H1 (cell line): ENCODE measurements around the gene SAMM50. TPM values are rescaled to one million over a fixed set of nuclear protein-coding genes. Genes with fewer than 3 reads are reported as not detected.

Experiments used
- CTCF ChIA-PET: fragments of 300-600 bp; sonication (Branson Sonifier 250); formaldehyde crosslinking; loops from one replicate; lab custom pipeline; 2021; ENCODE audit not compliant: partially characterized antibody; lab: Charles Lee
- POLR2A ChIA-PET: fragments of 300-600 bp; sonication (Branson Sonifier 250); formaldehyde crosslinking; loops from one replicate; lab custom pipeline; 2021; ENCODE audit warnings: inconsistent platforms; ENCODE audit not compliant: partially characterized antibody; lab: Charles Lee
- DNase-seq, 2 experiments: peaks; one replicate each; pipeline versions ENCODE4 v3.0.0 to v3.0.0-alpha.2; 2010 to 2022; ENCODE audit warnings: low spot score in 2 of 2, low read depth in 1 of 2, mixed read lengths in 1 of 2
- FAIRE-seq: peaks from 2 replicates; lab custom pipeline; 2011; peaks lifted over from hg19 to GRCh38; lab: Jason Lieb, UNC
- H2AFZ ChIP-seq: 2 replicates; pipeline ENCODE4 v1.8.1; 2012; ENCODE audit warnings: low read length, inconsistent platforms
- H2AK5ac ChIP-seq: 2 replicates; pipeline ENCODE4 v1.6.1; 2013; ENCODE audit warnings: low read depth, low read length
- H2BK120ac ChIP-seq: replicated peaks from 2 replicates; pipeline ENCODE3; 2013; ENCODE audit warnings: low read depth, low read length, inconsistent platforms
- H2BK12ac ChIP-seq: 2 replicates; pipeline ENCODE4 v1.6.1; 2013; ENCODE audit warnings: low read depth, low read length
- H2BK15ac ChIP-seq: 2 replicates; pipeline ENCODE4 v1.6.1; 2013; ENCODE audit warnings: low read length
- H2BK20ac ChIP-seq: 2 replicates; pipeline ENCODE4 v1.6.1; 2013; ENCODE audit warnings: low read length
- H2BK5ac ChIP-seq: 2 replicates; pipeline ENCODE4 v1.6.1; 2013; ENCODE audit warnings: low read depth, low read length
- H3K14ac ChIP-seq: 2 replicates; pipeline ENCODE4 v1.6.1; 2013; ENCODE audit warnings: inconsistent platforms; ENCODE audit not compliant: insufficient read length
- H3K18ac ChIP-seq: 2 replicates; pipeline ENCODE4 v1.6.1; 2013; ENCODE audit warnings: low read length; ENCODE audit errors: extremely low read depth
- H3K23ac ChIP-seq: 2 replicates; pipeline ENCODE4 v1.6.1; 2013; ENCODE audit warnings: inconsistent platforms; ENCODE audit not compliant: insufficient read length
- H3K23me2 ChIP-seq: 2 replicates; pipeline ENCODE4 v1.6.1; 2013; ENCODE audit warnings: low read depth, low read length
- H3K27ac ChIP-seq: 2 replicates; pipeline ENCODE4 v1.6.1; 2011; ENCODE audit warnings: low read depth, low read length, inconsistent platforms
- H3K27me3 ChIP-seq, 4 experiments: replicated peaks in 1 of 4; 1 replicate in 1 of 4; 2 replicates in 3 of 4; pipeline versions ENCODE4 v1.6.1 to v1.8.1; 2011 to 2013; ENCODE audit warnings: low read length in 3 of 4, mild to moderate bottlenecking in 3 of 4, inconsistent platforms in 2 of 4, mixed read lengths in 2 of 4, moderate library complexity in 1 of 4; ENCODE audit not compliant: control insufficient read depth in 3 of 4, insufficient read depth in 3 of 4; ENCODE audit errors: extremely low read depth in 1 of 4
- H3K36me3 ChIP-seq, 4 experiments: 2 replicates each; pipeline versions ENCODE4 v1.6.1 to v1.8.1; 2011 to 2013; ENCODE audit warnings: mild to moderate bottlenecking in 4 of 4, low read length in 3 of 4, moderate library complexity in 2 of 4, control low read depth in 1 of 4, inconsistent platforms in 1 of 4; ENCODE audit not compliant: insufficient read depth in 4 of 4, control insufficient read depth in 2 of 4
- H3K4ac ChIP-seq: replicated peaks from 2 replicates; pipeline ENCODE3; 2013; ENCODE audit warnings: low read length, low read depth, mixed read lengths, inconsistent platforms; ENCODE audit not compliant: insufficient read length
- H3K4me1 ChIP-seq, 4 experiments: replicated peaks in 1 of 4; 1 replicate in 1 of 4; 2 replicates in 3 of 4; pipeline versions ENCODE4 v1.6.1 to v1.8.1; 2011 to 2013; ENCODE audit warnings: low read length in 3 of 4, inconsistent platforms in 2 of 4, mixed read lengths in 1 of 4; ENCODE audit not compliant: insufficient read depth in 4 of 4, control insufficient read depth in 3 of 4
- H3K4me2 ChIP-seq, 2 experiments: 2 replicates each; pipeline versions ENCODE4 v1.6.1 to v1.8.1; 2011 to 2013; ENCODE audit warnings: low read depth in 2 of 2, low read length in 2 of 2, control low read depth in 1 of 2, inconsistent platforms in 1 of 2, mild to moderate bottlenecking in 1 of 2; ENCODE audit not compliant: insufficient read depth in 1 of 2
- H3K4me3 ChIP-seq, 4 experiments: fragments of 200-600, 300-600 bp in 1 of 4; sonication (generic), shearing (Covaris generic), sonication (Bioruptor Twin) in 1 of 4; 2 replicates each; pipeline versions ENCODE4 v1.5.1 to v1.8.1; 2011 to 2016; ENCODE audit warnings: low read length in 4 of 4, low read depth in 3 of 4, control low read depth in 2 of 4, inconsistent platforms in 2 of 4, mild to moderate bottlenecking in 2 of 4, mixed read lengths in 1 of 4, moderate library complexity in 1 of 4; ENCODE audit not compliant: insufficient read depth in 2 of 4; ENCODE audit errors: extremely low read depth in 1 of 4
- H3K56ac ChIP-seq: replicated peaks from 2 replicates; pipeline ENCODE3; 2013; ENCODE audit warnings: low read depth, mild to moderate bottlenecking, mixed read lengths, low read length, inconsistent platforms; ENCODE audit not compliant: insufficient read length
- H3K79me1 ChIP-seq: 2 replicates; pipeline ENCODE4 v1.6.1; 2013; ENCODE audit warnings: low read depth, low read length, control low read depth
- H3K79me2 ChIP-seq, 2 experiments: 2 replicates each; pipeline versions ENCODE4 v1.6.1 to v1.8.1; 2012 to 2013; ENCODE audit warnings: low read length in 2 of 2, mild to moderate bottlenecking in 2 of 2, inconsistent platforms in 1 of 2; ENCODE audit not compliant: insufficient read depth in 2 of 2, control insufficient read depth in 1 of 2
- H3K9ac ChIP-seq, 4 experiments: replicated peaks in 1 of 4; 1 replicate in 1 of 4; 2 replicates in 3 of 4; pipeline versions ENCODE4 v1.6.1 to v1.8.1; 2011 to 2013; ENCODE audit warnings: low read depth in 3 of 4, low read length in 3 of 4, control low read depth in 2 of 4, mild to moderate bottlenecking in 2 of 4, moderate library complexity in 2 of 4, inconsistent platforms in 1 of 4; ENCODE audit errors: extremely low read depth in 1 of 4
- H3K9me3 ChIP-seq, 2 experiments: 2 replicates each; pipeline versions ENCODE4 v1.6.1 to v1.8.1; 2012 to 2013; ENCODE audit warnings: mild to moderate bottlenecking in 2 of 2, moderate library complexity in 2 of 2, control low read depth in 1 of 2, inconsistent platforms in 1 of 2, low read depth in 1 of 2, low read length in 1 of 2, mixed read lengths in 1 of 2; ENCODE audit not compliant: insufficient read depth in 2 of 2
- H4K20me1 ChIP-seq, 2 experiments: replicated peaks in 1 of 2; 2 replicates each; pipeline versions ENCODE3 to v1.8.1; 2011 to 2013; ENCODE audit warnings: inconsistent platforms in 2 of 2, low read length in 2 of 2, mild to moderate bottlenecking in 1 of 2; ENCODE audit not compliant: insufficient read depth in 2 of 2, control insufficient read depth in 1 of 2
- H4K5ac ChIP-seq: 2 replicates; pipeline ENCODE4 v1.6.1; 2013; ENCODE audit warnings: low read length, low read depth, mixed read lengths, inconsistent platforms; ENCODE audit not compliant: insufficient read length
- H4K8ac ChIP-seq: 2 replicates; pipeline ENCODE4 v1.8.0; 2013; ENCODE audit warnings: mild to moderate bottlenecking, moderate library complexity, low read length, inconsistent platforms; ENCODE audit not compliant: insufficient read depth; ENCODE audit errors: extremely low read depth
- H4K91ac ChIP-seq: replicated peaks from 2 replicates; pipeline ENCODE3; 2013; ENCODE audit warnings: low read length, mixed read lengths, inconsistent platforms; ENCODE audit not compliant: insufficient read length
- ASH2L ChIP-seq: fragments of 200-600, 300-600 bp; sonication (generic); IDR thresholded peaks from one replicate; pipeline ENCODE4 v1.7.1; 2017; ENCODE audit warnings: low read length
- BACH1 ChIP-seq: IDR thresholded peaks from 2 replicates; pipeline ENCODE4 v1.6.1; 2012; ENCODE audit warnings: low read length, improper control_type of control experiment
- CBX5 ChIP-seq: fragments of 300-800, 300-1000 bp; sonication (generic); IDR thresholded peaks from 2 replicates; pipeline ENCODE4 v1.7.1; 2016; ENCODE audit warnings: antibody characterized with exemption, low read length, low read depth
- CHD1 ChIP-seq: IDR thresholded peaks from 2 replicates; pipeline ENCODE4 v1.6.1; 2012; ENCODE audit warnings: low read depth, low read length, improper control_type of control experiment
- CTBP2 ChIP-seq: IDR thresholded peaks from 2 replicates; pipeline ENCODE4 v1.7.0; 2011; ENCODE audit warnings: borderline replicate concordance, mild to moderate bottlenecking, moderate library complexity, mixed read lengths, low read length; ENCODE audit not compliant: insufficient read depth, insufficient read length
- EZH2 ChIP-seq: fragments of 200-600 bp; sonication (generic); IDR thresholded peaks from 2 replicates; pipeline ENCODE4 v1.7.1; 2012; ENCODE audit warnings: low read depth, mild to moderate bottlenecking, moderate library complexity, low read length, inconsistent platforms; ENCODE audit not compliant: severe bottlenecking
- FOSL1 ChIP-seq: IDR thresholded peaks from 2 replicates; pipeline ENCODE4 v1.6.1; 2011; ENCODE audit warnings: mild to moderate bottlenecking, low read depth, low read length, moderate library complexity; ENCODE audit not compliant: insufficient read depth
- JUND ChIP-seq: IDR thresholded peaks from 2 replicates; pipeline ENCODE4 v1.6.1; 2011; ENCODE audit warnings: mild to moderate bottlenecking, improper control_type of control experiment, low read length
- PHF8 ChIP-seq: fragments of 200-600 bp; sonication (generic); conservative IDR thresholded peaks from 2 replicates; pipeline ENCODE4 v1.7.1; 2012; ENCODE audit warnings: low read depth, mild to moderate bottlenecking, inconsistent platforms, low read length, moderate library complexity
- SIRT6 ChIP-seq: IDR thresholded peaks from one replicate; pipeline ENCODE4 v1.7.1; 2012; ENCODE audit warnings: low read length, inconsistent platforms
- SIX5 ChIP-seq: IDR thresholded peaks from 2 replicates; pipeline ENCODE4 v1.6.1; 2011; ENCODE audit warnings: mild to moderate bottlenecking, low read depth, low read length
- SUZ12 ChIP-seq: fragments of 200-600 bp; sonication (generic); IDR thresholded peaks from 2 replicates; pipeline ENCODE4 v1.6.1; 2012; ENCODE audit warnings: mild to moderate bottlenecking, inconsistent platforms, low read length, moderate library complexity, mixed read lengths
- TBP ChIP-seq: IDR thresholded peaks from 2 replicates; pipeline ENCODE4 v1.6.1; 2011; ENCODE audit warnings: low read depth, low read length, improper control_type of control experiment
- TEAD4 ChIP-seq: IDR thresholded peaks from 2 replicates; pipeline ENCODE4 v1.6.1; 2012; ENCODE audit warnings: low read depth, low read length, inconsistent platforms, mixed read lengths
- YY1 ChIP-seq: IDR thresholded peaks from 2 replicates; pipeline ENCODE4 v1.6.1; 2011; ENCODE audit warnings: low read depth, mild to moderate bottlenecking, low read length
- ZNF274 ChIP-seq: IDR thresholded peaks from 2 replicates; pipeline ENCODE4 v1.7.0; 2012; ENCODE audit warnings: low read length, borderline replicate concordance; ENCODE audit errors: extremely low read depth
- WGBS, 2 experiments: shearing (Covaris generic) in 1 of 2; methylation state at CpG; one replicate each; pipeline versions ENCODE4 v1.1.6 to v1.1.7; 2013 to 2015; ENCODE audit warnings: low lambda C conversion rate in 2 of 2, mixed read lengths in 2 of 2, inconsistent platforms in 1 of 2, low coverage in 1 of 2, missing lambda C conversion rate in 1 of 2; ENCODE audit not compliant: insufficient replicate concordance in 2 of 2, insufficient coverage in 1 of 2, insufficient read length in 1 of 2; ENCODE audit errors: extremely low coverage in 1 of 2, missing lambda C conversion rate in 1 of 2; 5-methylcytosine and 5-hydroxymethylcytosine counted together
- polyA plus RNA-seq, 7 experiments: library from polyadenylated mRNA; depleted of rRNA in 3 of 7; stranded (reverse) in 5 of 7; unstranded in 2 of 7; fragments of >200 nt in 5 of 7; fragments of 200-250 nt in 2 of 7; gene quantifications; 1 replicate in 5 of 7; 2 replicates in 1 of 7; 4 replicates in 1 of 7; pipeline versions ENCODE4 v1.2.1 to v1.2.3, GENCODE V29; 2011 to 2013; ENCODE audit warnings: missing spikeins in 2 of 7, mixed read lengths in 2 of 7
- total RNA-seq: library from RNA; stranded (reverse); fragmentation: NEBNext Ultra II Directional; extraction: Animal tissue kit (Norgen Biotek cat#: 25700); gene quantifications from 2 replicates; pipeline ENCODE4 v1.2.1, GENCODE V29; 2021

The SAMM50 gene
- total and polyA plus RNA-seq, 2 of the 8 experiments (the other 6 are each of a cell fraction or from before 2014, with no cell fraction given): 45.4 to 70.3 TPM

DNA sequence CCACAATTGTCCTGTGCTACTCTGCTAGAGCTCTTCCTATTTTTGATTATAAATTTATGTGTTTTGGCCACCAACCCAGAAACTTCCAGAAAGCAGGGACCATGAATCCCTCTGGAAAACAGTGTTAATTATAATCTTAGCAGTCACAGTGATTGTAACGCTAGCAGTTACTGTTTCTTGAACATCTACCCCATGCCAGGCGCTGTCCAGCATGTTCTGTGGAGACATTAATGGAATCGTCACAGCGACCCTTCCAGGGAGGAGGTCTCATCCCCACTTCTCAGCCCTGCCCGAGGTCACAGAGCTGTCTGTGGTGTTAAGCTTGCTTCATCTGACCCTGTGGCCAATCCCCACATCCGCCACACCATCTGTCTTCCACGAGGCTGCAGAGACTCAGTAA lies 49.6 kb upstream of the SAMM50 start:
- DNase-seq (no peak), FAIRE-seq (no peak)
- Histone ChIP-seq H2BK20ac (no peak overlapping the region), H3K27ac (no peak overlapping the region), H3K56ac (no peak overlapping the region), H3K18ac (no peak overlapping the region), H3K9me3 (no peaks in the 10 kb centered on the region), H3K79me2 (no peaks in the 10 kb centered on the region), H3K4me3 (no peak overlapping the region), H3K4ac (no peak overlapping the region), H2BK15ac (no peak overlapping the region), H3K4me2 (no peak overlapping the region), H2BK12ac (no peak overlapping the region), H3K36me3 (no peaks in the 10 kb centered on the region), H2AFZ (no peak overlapping the region), H4K5ac (no peak overlapping the region), H3K23me2 (peaks cover 2% of the 10 kb centered on the region; the same call in 1 of the 2 replicates), H2AK5ac (no peak overlapping the region; the same call in 1 of the 2 replicates), H3K14ac (no peak overlapping the region), H3K9ac (no peak overlapping the region), H3K79me1 (no peaks in the 10 kb centered on the region), H2BK5ac (no peak overlapping the region), H3K4me1 (peaks cover 0 to 2% (median 0%) of the 10 kb centered on the region in 4 experiments; a peak in 2 of 7 replicates), H2BK120ac (no peak overlapping the region), H4K8ac (no peak overlapping the region), H4K91ac (no peak overlapping the region), H3K27me3 (no peaks in the 10 kb centered on the region), H4K20me1 (peaks cover 0 to 2% of the 10 kb centered on the region in 2 experiments), H3K23ac (no peak overlapping the region)
- 94% methylated on average over 7 of the region's 7 CpGs; no CpG with 5 or more reads in 1 of the 2 experiments for WGBS, 2 experiments
- CTCF ChIA-PET: interaction anchor here (0.8 to 21.4 kb wide), 7 partner anchors 9 to 77 kb away, joined by 3 to 226 read pairs (median 3); no protein-coding TSS in a partner anchor
- no peak for TF ChIP-seq SIRT6
- no peak for TF ChIP-seq JUND
- no peak for TF ChIP-seq SUZ12
- no peak for TF ChIP-seq EZH2
- no peak for TF ChIP-seq TEAD4
- no peak for TF ChIP-seq BACH1
- no peak for TF ChIP-seq YY1
- no peak for TF ChIP-seq ASH2L
- no peak for TF ChIP-seq ZNF274
- TF ChIP-seq FOSL1: no peak
- no peak for TF ChIP-seq CHD1
- TF ChIP-seq CBX5: no peak
- TF ChIP-seq CTBP2: no peak
- no peak for TF ChIP-seq PHF8
- TF ChIP-seq SIX5: no peak
- TF ChIP-seq TBP: no peak
- POLR2A ChIA-PET: interaction anchor here (1.0 kb wide), 1 partner anchor 13 kb away, joined by 3 read pairs; the partner anchor contains the start of gene PNPLA5
